RWPE2 (cell line): Measurements from ENCODE around the gene JPH2.

ENCODE experiments used
- ATAC-seq: fragments of 200-7000 bp; cut with Tn5 transposase; 3 replicates; pipeline ENCODE4 v1.9.1; 2021; ENCODE audit warnings: low read depth
- DNase-seq: peaks from one replicate; pipeline ENCODE4 v3.0.0-alpha.2; 2020; ENCODE audit warnings: low spot score
- H3K27ac ChIP-seq: fragments of 450-650 bp; 2 replicates; pipeline ENCODE4 v1.5.1; 2017; ENCODE audit warnings: mild to moderate bottlenecking; ENCODE audit not compliant: poor library complexity, severe bottlenecking
- H3K27me3 ChIP-seq: fragments of 250-450 bp; sonication (Bioruptor Pico); 2 replicates; pipeline ENCODE4 v1.5.1; 2021; ENCODE audit warnings: mild to moderate bottlenecking, moderate library complexity; ENCODE audit not compliant: insufficient read depth, poor library complexity, severe bottlenecking
- H3K36me3 ChIP-seq: fragments of 250-450 bp; sonication (Bioruptor Pico); 2 replicates; pipeline ENCODE4 v1.5.1; 2020; ENCODE audit warnings: low read depth, mild to moderate bottlenecking, moderate library complexity
- H3K4me1 ChIP-seq: fragments of 250-450 bp; sonication (Bioruptor Pico); 2 replicates; pipeline ENCODE4 v1.5.1; 2021; ENCODE audit warnings: mild to moderate bottlenecking, moderate library complexity; ENCODE audit not compliant: insufficient read depth, poor library complexity, severe bottlenecking
- H3K4me3 ChIP-seq: fragments of 250-450 bp; sonication (Bioruptor Pico); 2 replicates; pipeline ENCODE4 v1.5.1; 2021; ENCODE audit warnings: mild to moderate bottlenecking, moderate library complexity; ENCODE audit not compliant: severe bottlenecking
- H3K9me3 ChIP-seq: fragments of 250-450 bp; sonication (Bioruptor Pico); 2 replicates; pipeline ENCODE4 v1.5.1; 2021; ENCODE audit warnings: mild to moderate bottlenecking, moderate library complexity; ENCODE audit not compliant: severe bottlenecking
- CTCF ChIP-seq: fragments of 450-650 bp; IDR thresholded peaks from one replicate; pipeline ENCODE4 v1.5.1; 2017; ENCODE audit warnings: mild to moderate bottlenecking, moderate library complexity; ENCODE audit not compliant: poor library complexity, severe bottlenecking

The JPH2 gene

GRCh38 chr20:44219170-44219730 lies 32.3 kb upstream of the JPH2 start:
- no peak for ATAC-seq
- TF ChIP-seq CTCF, result no peak
- Histone ChIP-seq H3K27me3 (no peaks in the 10 kb centered on the region), H3K36me3 (no peaks in the 10 kb centered on the region), H3K4me3 (no peak overlapping the region), H3K27ac (no peak overlapping the region), H3K4me1 (peaks cover 7% of the 10 kb centered on the region), H3K9me3 (no peaks in the 10 kb centered on the region)
- DNase-seq, result no peak

- no peak overlapping the region for H3K4me3 ChIP-seq
- H3K9me3 ChIP-seq, result no peaks in the 10 kb centered on the region
- H3K27me3 ChIP-seq, result no peaks in the 10 kb centered on the region
- ATAC-seq (peak; percentile 19; the same call in 2 of the 3 replicates), DNase-seq (no peak)
- H3K36me3 ChIP-seq, result no peaks in the 10 kb centered on the region
- TF ChIP-seq CTCF, result no peak
- H3K4me1 ChIP-seq, result peaks cover 7% of the 10 kb centered on the region
- no peak overlapping the region for H3K27ac ChIP-seq
These were observed 31.5 kb upstream of the JPH2 start for GRCh38 chr20:44218446-44218845.

- Histone ChIP-seq H3K27ac (no peak overlapping the region), H3K4me3 (no peak overlapping the region), H3K9me3 (no peaks in the 10 kb centered on the region), H3K36me3 (no peaks in the 10 kb centered on the region), H3K27me3 (no peaks in the 10 kb centered on the region), H3K4me1 (peaks cover 16% of the 10 kb centered on the region)
- TF ChIP-seq CTCF, result peak; percentile 100
- peak; percentile 90 for DNase-seq
- ATAC-seq, result peak; percentile 60
These were observed 30.5 kb upstream of the JPH2 start for GRCh38 chr20:44217342-44218092.

GRCh38 chr20:44215125-44215524 lies 28.1 kb upstream of the JPH2 start:
- Histone ChIP-seq H3K27ac (no peak overlapping the region), H3K36me3 (no peaks in the 10 kb centered on the region), H3K27me3 (no peaks in the 10 kb centered on the region), H3K4me3 (no peak overlapping the region), H3K4me1 (peaks cover 25% of the 10 kb centered on the region), H3K9me3 (no peaks in the 10 kb centered on the region)
- ATAC-seq (peak; percentile 23; the same call in 2 of the 3 replicates), DNase-seq (no peak)
- TF ChIP-seq CTCF, result peak; percentile 100

- Histone ChIP-seq H3K27ac (peak overlapping the region; percentile 91), H3K4me3 (no peak overlapping the region), H3K27me3 (no peaks in the 10 kb centered on the region), H3K36me3 (peaks cover 9% of the 10 kb centered on the region), H3K9me3 (no peaks in the 10 kb centered on the region), H3K4me1 (peaks cover 18% of the 10 kb centered on the region)
- DNase-seq (no peak), ATAC-seq (peak; percentile 47)
- TF ChIP-seq CTCF, result no peak
These were observed 25.8 kb upstream of the JPH2 start for GRCh38 chr20:44212792-44213191.
